ENCODE results near the gene MVB12B. TPM values are rescaled to one million over a fixed set of nuclear protein-coding genes. Genes with fewer than 3 reads are reported as not detected.

The MVB12B gene
- total and polyA plus RNA-seq, 2 donors (not counting 1 experiment from before 2014, with no cell fraction given) = 2.5 to 2.6 TPM

DNA sequence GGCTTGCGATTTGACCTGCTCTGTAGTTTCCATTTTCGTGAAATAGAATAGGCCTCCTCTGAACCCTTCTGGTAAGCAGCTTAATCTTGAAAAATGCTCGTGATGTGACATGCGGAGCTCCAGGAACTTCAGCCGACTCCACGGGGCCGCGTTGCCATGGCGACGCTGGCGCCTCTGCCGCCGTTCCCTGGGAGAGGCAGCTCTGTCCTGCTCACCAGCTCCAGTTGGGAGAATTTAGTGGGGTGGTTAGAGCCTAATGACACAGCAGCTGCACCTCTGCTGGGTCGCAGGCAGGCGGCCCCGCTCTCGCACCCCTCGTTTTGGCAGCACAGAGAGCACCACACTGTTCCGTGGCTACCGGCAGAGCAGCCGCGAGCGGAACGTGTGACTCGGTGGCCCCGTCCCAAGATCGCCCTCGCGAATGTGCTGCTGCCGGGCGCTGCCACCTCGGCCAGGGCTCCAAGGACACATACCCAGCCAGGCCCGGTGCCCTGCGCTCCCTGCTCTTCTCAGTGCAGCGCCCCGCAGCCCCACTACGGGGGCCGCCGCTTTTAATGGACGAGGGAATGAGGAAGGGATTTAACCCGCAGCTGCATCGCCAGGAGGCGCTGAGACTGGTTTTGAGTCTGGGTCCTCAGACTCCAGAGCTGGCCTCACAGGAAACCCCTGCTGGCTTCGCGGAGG is 155.9 kb downstream of the MVB12B start:
- H3K27ac ChIP-seq (ENCODE audit: insufficient read depth, low read length) = no peak overlapping the region
- peak; percentile 72 to 86 for DNase-seq (ENCODE audit: low read depth in 2 of 2)

GRCh38 chr9:126483468-126484073 is 156.9 kb downstream of the MVB12B start:
- Histone ChIP-seq H3K4me3 (replicated peaks in 1 of 4; ENCODE audit: control extremely low read depth in 1 of 4, insufficient read depth in 1 of 4, low read depth in 3 of 4, low read length in 4 of 4) (no peak overlapping the region), H3K36me3 (ENCODE audit: control insufficient read depth, insufficient read depth, low read length) (no peaks in the 10 kb centered on the region), H3K27ac (ENCODE audit: insufficient read depth, low read length) (no peak overlapping the region), H3K4me1 (ENCODE audit: control insufficient read depth, extremely low read depth, insufficient read depth, low read length) (no peaks in the 10 kb centered on the region), H2AFZ (ENCODE audit: low read length) (no peak overlapping the region), H3K27me3 (ENCODE audit: control insufficient read depth, insufficient read depth, low read length) (no peaks in the 10 kb centered on the region), H3K9me3 (ENCODE audit: control insufficient read depth, insufficient read depth, low read depth, low read length) (no peaks in the 10 kb centered on the region), H3K9ac (ENCODE audit: insufficient read depth, low read length) (no peak overlapping the region), H3K4me2 (ENCODE audit: extremely low read depth, insufficient read depth, low read length) (no peak overlapping the region), H4K20me1 (ENCODE audit: control insufficient read depth, extremely low read depth, insufficient read depth, low read length) (no peaks in the 10 kb centered on the region), H3K79me2 (ENCODE audit: control insufficient read depth, insufficient read depth, low read length) (no peaks in the 10 kb centered on the region)
- no peak for TF ChIP-seq EZH2 (IDR thresholded peaks at IDR 0.05; ENCODE audit: low read length, missing control alignments)
- TF ChIP-seq, protein P1, sequence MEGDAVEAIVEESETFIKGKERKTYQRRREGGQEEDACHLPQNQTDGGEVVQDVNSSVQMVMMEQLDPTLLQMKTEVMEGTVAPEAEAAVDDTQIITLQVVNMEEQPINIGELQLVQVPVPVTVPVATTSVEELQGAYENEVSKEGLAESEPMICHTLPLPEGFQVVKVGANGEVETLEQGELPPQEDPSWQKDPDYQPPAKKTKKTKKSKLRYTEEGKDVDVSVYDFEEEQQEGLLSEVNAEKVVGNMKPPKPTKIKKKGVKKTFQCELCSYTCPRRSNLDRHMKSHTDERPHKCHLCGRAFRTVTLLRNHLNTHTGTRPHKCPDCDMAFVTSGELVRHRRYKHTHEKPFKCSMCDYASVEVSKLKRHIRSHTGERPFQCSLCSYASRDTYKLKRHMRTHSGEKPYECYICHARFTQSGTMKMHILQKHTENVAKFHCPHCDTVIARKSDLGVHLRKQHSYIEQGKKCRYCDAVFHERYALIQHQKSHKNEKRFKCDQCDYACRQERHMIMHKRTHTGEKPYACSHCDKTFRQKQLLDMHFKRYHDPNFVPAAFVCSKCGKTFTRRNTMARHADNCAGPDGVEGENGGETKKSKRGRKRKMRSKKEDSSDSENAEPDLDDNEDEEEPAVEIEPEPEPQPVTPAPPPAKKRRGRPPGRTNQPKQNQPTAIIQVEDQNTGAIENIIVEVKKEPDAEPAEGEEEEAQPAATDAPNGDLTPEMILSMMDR (conservative IDR thresholded peaks at IDR 0.05 in 1 of 2, IDR thresholded peaks at IDR 0.05 in 1 of 2; ENCODE audit: low read depth in 1 of 2, low read length in 2 of 2) = no peak
- no peak for DNase-seq (ENCODE audit: low read depth in 2 of 2)

More for the DNA sequence above, 155.9 kb downstream of the MVB12B start:
- Histone ChIP-seq H3K4me2 (ENCODE audit: extremely low read depth, insufficient read depth, low read length) (peak overlapping the region; percentile 44), H3K4me1 (ENCODE audit: control insufficient read depth, extremely low read depth, insufficient read depth, low read length) (no peaks in the 10 kb centered on the region), H3K79me2 (ENCODE audit: control insufficient read depth, insufficient read depth, low read length) (no peaks in the 10 kb centered on the region), H3K36me3 (ENCODE audit: control insufficient read depth, insufficient read depth, low read length) (no peaks in the 10 kb centered on the region), H3K4me3 (replicated peaks in 1 of 4; ENCODE audit: control extremely low read depth in 1 of 4, insufficient read depth in 1 of 4, low read depth in 3 of 4, low read length in 4 of 4) (peak overlapping the region in 1 of 4 experiments; percentile 20), H4K20me1 (ENCODE audit: control insufficient read depth, extremely low read depth, insufficient read depth, low read length) (no peaks in the 10 kb centered on the region), H2AFZ (ENCODE audit: low read length) (no peak overlapping the region), H3K27me3 (ENCODE audit: control insufficient read depth, insufficient read depth, low read length) (no peaks in the 10 kb centered on the region), H3K9me3 (ENCODE audit: control insufficient read depth, insufficient read depth, low read depth, low read length) (no peaks in the 10 kb centered on the region), H3K9ac (ENCODE audit: insufficient read depth, low read length) (no peak overlapping the region)
- TF ChIP-seq, protein P1 (conservative IDR thresholded peaks at IDR 0.05 in 1 of 2, IDR thresholded peaks at IDR 0.05 in 1 of 2; ENCODE audit: low read depth in 1 of 2, low read length in 2 of 2) = no peak
- TF ChIP-seq EZH2 (IDR thresholded peaks at IDR 0.05; ENCODE audit: low read length, missing control alignments) = no peak

GRCh38 chr9:126485662-126486061 is 159.0 kb downstream of the MVB12B start:
- Histone ChIP-seq H2AFZ (ENCODE audit: low read length) (no peak overlapping the region), H3K27ac (ENCODE audit: insufficient read depth, low read length) (no peak overlapping the region), H4K20me1 (ENCODE audit: control insufficient read depth, extremely low read depth, insufficient read depth, low read length) (no peaks in the 10 kb centered on the region), H3K9ac (ENCODE audit: insufficient read depth, low read length) (no peak overlapping the region), H3K9me3 (ENCODE audit: control insufficient read depth, insufficient read depth, low read depth, low read length) (no peaks in the 10 kb centered on the region), H3K79me2 (ENCODE audit: control insufficient read depth, insufficient read depth, low read length) (no peaks in the 10 kb centered on the region), H3K4me3 (replicated peaks in 1 of 4; ENCODE audit: control extremely low read depth in 1 of 4, insufficient read depth in 1 of 4, low read depth in 3 of 4, low read length in 4 of 4) (no peak overlapping the region), H3K4me1 (ENCODE audit: control insufficient read depth, extremely low read depth, insufficient read depth, low read length) (no peaks in the 10 kb centered on the region), H3K27me3 (ENCODE audit: control insufficient read depth, insufficient read depth, low read length) (no peaks in the 10 kb centered on the region), H3K4me2 (ENCODE audit: extremely low read depth, insufficient read depth, low read length) (no peak overlapping the region), H3K36me3 (ENCODE audit: control insufficient read depth, insufficient read depth, low read length) (no peaks in the 10 kb centered on the region)
- DNase-seq (ENCODE audit: low read depth in 2 of 2) = no peak
- no peak for TF ChIP-seq EZH2 (IDR thresholded peaks at IDR 0.05; ENCODE audit: low read length, missing control alignments)
- TF ChIP-seq, protein P1 (conservative IDR thresholded peaks at IDR 0.05 in 1 of 2, IDR thresholded peaks at IDR 0.05 in 1 of 2; ENCODE audit: low read depth in 1 of 2, low read length in 2 of 2) = no peak

Data from fibroblast of lung (primary cell).